GM21423 (cell line): ENCODE data around the gene KRT86.

ENCODE experiments used
- ATAC-seq: cut with Tn5 transposase; IDR thresholded peaks from one replicate; pipeline ENCODE4 v1.9.1; 2021; ENCODE audit warnings: mild to moderate bottlenecking, moderate library complexity; ENCODE audit not compliant: unreplicated experiment

KRT86 gene

GRCh38 chr12:52274521-52275120 is at the start of gene KRT86:
KRT86 (plus strand) TSS chr12:52274645; CDS start chr12:52301917, 27,272 bp downstream.
- no peak for ATAC-seq

GRCh38 chr12:52225752-52226151 is 48.7 kb upstream of the KRT86 start:
- ATAC-seq = no peak

DNA sequence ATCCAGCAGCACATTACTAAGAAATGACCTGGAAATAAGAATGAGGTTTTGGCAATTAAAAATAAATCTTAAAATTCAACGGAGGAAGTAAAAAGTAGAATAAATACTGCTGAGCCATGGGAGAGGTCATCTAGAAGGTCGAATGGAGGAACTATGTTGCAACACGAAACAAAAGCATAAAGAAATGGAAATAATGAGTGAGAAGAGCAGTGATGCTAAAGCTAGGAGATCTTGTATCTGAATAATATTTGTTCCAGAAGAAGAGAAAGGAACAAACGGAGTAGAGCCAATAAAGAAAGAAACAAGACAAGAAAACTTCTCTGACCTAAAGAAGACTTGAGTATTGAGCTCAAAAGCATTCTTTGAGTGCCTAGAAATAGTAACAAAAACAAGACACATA is 48.0 kb upstream of the KRT86 start:
- no peak for ATAC-seq

DNA sequence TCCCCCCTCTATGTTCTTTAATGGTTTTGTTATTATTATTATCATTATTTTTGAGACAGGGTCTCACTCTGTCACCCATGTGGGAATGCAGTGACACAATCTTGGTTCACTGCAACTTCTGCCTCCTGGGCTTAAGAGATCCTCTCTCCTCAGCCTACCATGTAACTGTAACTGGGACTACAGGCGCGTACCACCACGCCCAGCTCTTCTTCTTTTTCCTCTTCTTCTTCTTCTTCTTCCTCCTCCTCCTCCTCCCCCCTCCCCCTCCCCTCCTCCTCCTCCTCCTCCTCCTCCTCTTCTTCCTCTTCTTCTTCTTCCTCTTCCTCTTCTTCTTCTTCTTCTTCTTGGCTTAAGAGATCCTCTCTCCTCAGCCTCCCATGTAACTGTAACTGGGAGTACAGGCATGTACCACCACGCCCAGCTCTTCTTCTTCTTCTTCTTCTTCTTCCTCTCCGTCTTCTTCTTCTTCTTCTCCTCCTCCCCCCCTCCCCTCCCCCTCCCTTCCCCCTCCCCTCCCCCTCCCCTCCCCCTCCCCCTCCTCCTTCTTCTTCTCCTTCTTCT is 46.8 kb upstream of the KRT86 start:
- ATAC-seq = no peak

DNA sequence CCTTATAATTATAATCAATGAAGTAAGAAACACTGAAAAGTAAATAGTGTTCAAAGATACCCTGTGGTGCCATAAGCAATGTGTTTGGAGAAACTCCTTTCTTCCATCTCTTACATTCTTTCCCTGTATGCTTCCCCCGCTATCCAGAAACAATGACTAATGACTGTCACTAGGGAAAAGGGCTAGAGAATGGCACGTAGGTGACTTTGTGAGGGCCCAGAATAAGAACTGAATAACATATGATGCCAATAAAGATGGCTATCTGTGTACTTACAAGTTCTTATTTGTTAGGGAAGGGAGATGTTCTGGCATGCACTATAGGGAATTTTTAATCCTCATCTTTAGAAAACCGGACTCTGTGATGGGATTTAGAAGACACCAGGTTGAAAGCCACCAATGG is 46.1 kb upstream of the KRT86 start:
- ATAC-seq = no peak

DNA sequence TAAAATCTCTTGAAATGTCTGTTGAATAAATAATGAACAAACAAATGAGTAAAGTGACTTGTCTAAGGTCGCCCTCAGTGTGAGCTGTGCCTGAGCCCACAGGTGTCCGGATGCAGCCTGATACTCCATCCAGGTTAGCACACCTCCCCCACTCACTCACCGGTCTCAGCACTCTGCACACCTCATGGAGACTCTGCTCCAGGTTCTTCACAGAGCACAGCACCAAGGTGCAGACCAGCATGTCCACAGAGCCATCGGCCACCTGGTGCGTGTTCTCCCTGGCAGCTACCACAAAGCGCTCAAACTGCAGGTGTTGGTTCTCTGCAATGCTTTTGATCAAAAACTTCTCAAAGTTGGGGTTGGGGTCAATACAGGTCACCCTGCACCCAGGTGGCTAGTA is 45.5 kb upstream of the KRT86 start:
- no peak for ATAC-seq

GRCh38 chr12:52229836-52230343 is 44.6 kb upstream of the KRT86 start:
- no peak for ATAC-seq

DNA sequence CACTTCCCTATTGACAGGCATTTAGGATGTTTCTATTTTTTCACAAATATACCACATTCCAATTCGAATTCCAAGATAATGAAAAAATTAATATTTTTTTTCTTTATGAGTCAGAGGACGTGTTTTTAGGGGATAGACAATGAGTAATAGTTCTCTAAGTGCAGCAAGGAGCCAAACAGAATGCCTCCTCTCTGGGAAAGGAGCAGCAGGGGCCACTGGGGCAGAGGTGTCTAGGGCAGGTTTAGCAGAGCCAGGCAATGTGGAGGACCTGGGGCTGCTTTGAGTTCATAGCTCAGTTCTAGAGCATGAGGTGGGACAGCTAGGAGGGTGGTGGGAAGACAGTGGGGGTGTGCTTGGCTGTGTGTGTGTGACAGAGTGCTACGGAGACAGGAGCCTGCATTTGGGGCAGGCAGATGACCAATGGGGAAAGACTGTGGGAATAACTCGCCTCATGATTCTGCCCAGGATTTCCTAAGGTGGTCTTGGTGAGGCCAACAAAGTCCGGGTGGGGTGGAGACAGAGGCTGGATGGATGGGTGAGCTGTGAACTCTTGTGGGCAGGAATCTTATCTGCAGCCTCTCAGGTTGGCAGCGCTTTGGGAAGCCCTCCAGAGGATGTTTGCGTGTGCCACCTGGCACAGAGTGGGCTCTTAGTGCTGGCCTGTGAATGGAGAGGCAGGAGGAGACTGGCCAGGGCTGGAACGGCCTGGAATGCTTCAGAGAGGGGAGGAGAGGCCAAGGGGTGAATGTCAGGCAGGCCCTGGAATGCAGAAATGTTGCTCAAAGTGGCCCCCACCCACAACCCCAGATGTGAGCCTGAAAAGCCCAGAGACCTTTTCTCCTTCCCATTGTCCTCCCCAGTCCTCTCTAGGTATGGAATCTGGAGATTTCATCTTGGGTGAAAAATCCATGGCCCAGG is 43.8 kb upstream of the KRT86 start:
- no peak for ATAC-seq

- no peak for ATAC-seq
Observed at GRCh38 chr12:52231305-52232202, 42.9 kb upstream of the KRT86 start.

- no peak for ATAC-seq
Observed at GRCh38 chr12:52232203-52232673, 42.2 kb upstream of the KRT86 start.

GRCh38 chr12:52232674-52233461 is 41.6 kb upstream of the KRT86 start, which contains the start of gene KRT7:
KRT7 (plus strand) TSS chr12:52233243; CDS start chr12:52233297, 54 bp downstream.
- no peak for ATAC-seq

GRCh38 chr12:52233462-52234207 is 40.8 kb upstream of the KRT86 start:
- ATAC-seq = no peak

GRCh38 chr12:52234223-52234810 is 40.1 kb upstream of the KRT86 start:
- ATAC-seq = no peak

DNA sequence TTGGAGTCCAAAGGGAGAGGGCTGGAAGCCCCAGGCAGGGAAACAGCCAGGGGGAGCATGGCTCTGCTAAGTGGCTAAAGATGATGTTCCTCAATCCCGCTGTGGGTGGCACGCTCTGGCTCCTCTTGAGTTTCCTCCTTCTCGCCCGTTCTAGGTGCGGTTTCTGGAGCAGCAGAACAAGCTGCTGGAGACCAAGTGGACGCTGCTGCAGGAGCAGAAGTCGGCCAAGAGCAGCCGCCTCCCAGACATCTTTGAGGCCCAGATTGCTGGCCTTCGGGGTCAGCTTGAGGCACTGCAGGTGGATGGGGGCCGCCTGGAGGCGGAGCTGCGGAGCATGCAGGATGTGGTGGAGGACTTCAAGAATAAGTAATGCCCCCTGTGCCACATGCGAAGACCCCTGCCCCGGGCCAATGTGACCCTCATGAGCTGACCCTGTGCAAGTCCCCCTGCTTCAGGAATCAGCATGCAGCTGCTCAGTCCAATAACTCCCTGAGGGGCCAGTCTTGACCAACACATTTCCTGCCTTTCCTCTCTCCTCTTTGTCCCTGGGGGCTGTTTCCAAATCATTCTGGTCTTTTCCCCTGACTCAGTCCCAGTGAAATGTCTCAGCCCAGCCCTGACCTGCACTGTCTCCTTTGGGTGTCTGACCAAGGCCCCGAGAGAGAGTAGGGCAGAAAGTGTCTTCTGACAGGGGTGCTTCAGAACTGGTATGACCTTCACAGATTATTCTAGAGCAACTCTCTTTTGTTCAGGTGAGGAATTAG is 39.3 kb upstream of the KRT86 start:
- no peak for ATAC-seq

DNA sequence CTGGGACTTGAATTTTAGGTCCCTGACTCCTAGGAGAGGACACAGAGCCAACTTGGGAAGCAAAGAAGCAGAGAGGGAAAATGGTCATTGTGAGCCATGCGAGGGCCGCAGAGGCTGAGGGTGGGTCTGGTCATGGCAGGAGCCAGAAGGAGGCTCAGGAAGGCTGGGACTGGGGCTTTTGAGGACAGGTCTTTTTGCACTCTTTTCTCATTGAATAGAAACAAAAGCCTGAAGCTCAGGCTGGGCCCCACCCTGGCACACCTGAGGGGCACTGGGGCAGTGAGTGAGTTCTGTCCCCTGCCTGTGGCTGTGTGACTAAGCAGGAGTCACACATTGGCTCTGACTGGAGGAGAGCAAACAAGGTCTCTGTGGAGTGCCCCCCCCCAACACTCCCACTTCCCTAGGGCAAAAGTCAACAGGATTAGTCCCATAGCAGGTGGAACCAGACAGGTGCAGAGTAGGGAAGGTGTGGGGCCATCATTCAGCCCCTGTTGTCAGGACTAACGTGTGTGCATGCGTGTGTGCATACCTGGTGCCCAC is 38.6 kb upstream of the KRT86 start:
- ATAC-seq = no peak

DNA sequence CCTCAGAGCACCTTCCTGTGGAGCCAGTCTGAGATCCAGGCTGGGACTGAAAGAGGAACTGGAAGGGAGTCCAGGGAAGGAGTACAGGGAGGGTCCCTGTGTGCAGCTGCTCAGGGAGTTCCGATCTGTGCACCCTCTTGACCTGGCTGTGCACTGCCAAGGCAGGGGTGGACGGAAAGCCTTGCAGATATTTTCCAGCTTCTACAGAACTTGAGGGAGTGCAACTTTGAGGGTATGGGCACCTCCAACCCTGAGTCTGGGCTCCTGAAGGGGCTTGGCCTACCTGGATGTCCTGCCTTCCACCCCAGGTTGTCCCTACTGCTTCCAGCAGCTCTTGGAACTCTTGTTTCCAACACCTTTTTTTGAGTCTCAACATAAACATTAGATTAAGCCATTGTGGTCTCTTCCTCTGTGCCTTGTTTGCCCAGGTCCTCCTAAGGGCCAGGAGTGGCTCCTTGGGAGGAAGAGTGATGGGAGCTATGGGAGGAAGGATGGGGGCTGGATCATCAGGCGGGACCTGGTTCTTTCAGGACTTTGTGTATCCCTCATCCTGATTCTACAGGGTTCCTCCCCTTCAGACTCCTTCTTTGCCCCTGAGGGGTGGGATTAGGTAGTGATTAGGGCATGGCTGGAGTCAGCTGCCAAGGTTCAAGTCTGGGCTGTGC is 37.9 kb upstream of the KRT86 start:
- ATAC-seq = no peak

DNA sequence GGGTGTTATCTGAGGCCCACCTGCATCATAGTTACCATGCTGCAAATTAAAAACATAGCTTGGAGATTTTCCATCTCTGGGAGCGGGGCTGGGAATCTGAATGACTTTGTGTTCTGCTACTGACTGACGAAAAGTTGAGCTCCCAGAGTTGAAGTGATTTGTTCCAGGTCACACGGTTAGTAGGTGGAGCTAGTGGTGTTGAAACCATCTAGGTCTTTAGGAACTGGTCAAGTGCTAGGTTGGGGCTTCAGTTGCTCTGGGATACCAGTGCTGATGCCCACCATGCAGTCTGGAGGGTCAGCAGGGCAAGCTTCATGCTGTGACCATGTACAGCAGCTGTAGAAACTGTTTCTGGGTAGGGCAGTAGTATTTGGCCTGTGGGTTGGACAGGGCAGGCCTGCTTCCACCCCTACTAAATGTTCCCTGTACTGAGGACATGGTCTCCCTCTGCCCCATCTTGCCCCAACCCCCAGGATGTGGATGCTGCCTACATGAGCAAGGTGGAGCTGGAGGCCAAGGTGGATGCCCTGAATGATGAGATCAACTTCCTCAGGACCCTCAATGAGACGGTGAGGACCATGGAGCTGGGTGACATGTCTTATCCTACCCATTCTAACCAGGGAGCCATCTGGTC is 36.1 kb upstream of the KRT86 start:
- no peak for ATAC-seq
